HEK293T (cell line): ENCODE measurements around the gene CCDC88C.

Source experiments
- CTCF ChIA-PET: fragments of 350-600 bp; formaldehyde crosslinking; extraction: SDS; loops from one replicate; lab custom pipeline; 2021; ENCODE audit warnings: antibody characterized with exemption, inconsistent platforms; lab: Yijun Ruan, JAX
- POLR2A ChIA-PET: fragments of 350-600 bp; formaldehyde crosslinking; extraction: SDS; loops from one replicate; lab custom pipeline; 2020; ENCODE audit warnings: antibody characterized with exemption, inconsistent platforms; lab: Yijun Ruan, JAX
- DNase-seq: peaks from one replicate; pipeline ENCODE4 v3.0.0; 2012; ENCODE audit warnings: mixed read lengths; ENCODE audit errors: extremely low spot score
- ARNT ChIP-seq: fragments of 450-650 bp; IDR thresholded peaks from 2 replicates; pipeline ENCODE4 v1.6.1; 2017; ENCODE audit warnings: mild to moderate bottlenecking
- BHLHE40 ChIP-seq: fragments of 450-650 bp; IDR thresholded peaks from 2 replicates; pipeline ENCODE4 v1.6.1; 2016; ENCODE audit warnings: mild to moderate bottlenecking, moderate library complexity, borderline replicate concordance
- CTBP1 ChIP-seq: fragments of 450-650 bp; IDR thresholded peaks from 2 replicates; pipeline ENCODE4 v1.6.1; 2016; ENCODE audit warnings: borderline replicate concordance
- ELF4 ChIP-seq: fragments of 450-650 bp; IDR thresholded peaks from 2 replicates; pipeline ENCODE4 v1.6.1; 2017; ENCODE audit warnings: antibody characterized with exemption
- FOXA1 ChIP-seq: fragments of 450-650 bp; IDR thresholded peaks from 2 replicates; pipeline ENCODE4 v1.6.1; 2016; ENCODE audit warnings: mild to moderate bottlenecking
- FOXK2 ChIP-seq: fragments of 450-650 bp; IDR thresholded peaks from 2 replicates; pipeline ENCODE4 v1.6.1; 2016; ENCODE audit warnings: mild to moderate bottlenecking
- FOXM1 ChIP-seq: fragments of 450-650 bp; IDR thresholded peaks from 2 replicates; pipeline ENCODE4 v1.6.1; 2017; ENCODE audit warnings: mild to moderate bottlenecking, borderline replicate concordance
- HDGF ChIP-seq: fragments of 450-650 bp; IDR thresholded peaks from 2 replicates; pipeline ENCODE4 v1.6.1; 2017; ENCODE audit warnings: antibody characterized with exemption, borderline replicate concordance
- L3MBTL2 ChIP-seq: fragments of 450-650 bp; conservative IDR thresholded peaks from 2 replicates; pipeline ENCODE4 v1.6.1; 2016; ENCODE audit warnings: mild to moderate bottlenecking
- LEF1 ChIP-seq: fragments of 450-650 bp; IDR thresholded peaks from 2 replicates; pipeline ENCODE4 v1.6.1; 2017; ENCODE audit warnings: mild to moderate bottlenecking, borderline replicate concordance
- NFRKB ChIP-seq: fragments of 450-650 bp; IDR thresholded peaks from 2 replicates; pipeline ENCODE4 v1.6.1; 2016; ENCODE audit warnings: mild to moderate bottlenecking, moderate library complexity
- PKNOX1 ChIP-seq: fragments of 450-650 bp; IDR thresholded peaks from 2 replicates; pipeline ENCODE4 v1.6.1; 2016
- SP1 ChIP-seq: fragments of 450-650 bp; IDR thresholded peaks from 2 replicates; pipeline ENCODE4 v1.6.1; 2017
- SUZ12 ChIP-seq: fragments of 450-650 bp; IDR thresholded peaks from 2 replicates; pipeline ENCODE4 v1.6.1; 2016; ENCODE audit warnings: mild to moderate bottlenecking
- TARDBP ChIP-seq: fragments of 450-650 bp; IDR thresholded peaks from 2 replicates; pipeline ENCODE4 v1.6.1; 2016
- ZNF384 ChIP-seq: fragments of 450-650 bp; IDR thresholded peaks from 2 replicates; pipeline ENCODE4 v1.6.1; 2016

The CCDC88C gene

GRCh38 chr14:91303091-91303923 is 114.3 kb downstream of the CCDC88C start:
- POLR2A ChIA-PET, result no interaction called here
- CTCF ChIA-PET, result no interaction called here
- no peak for TF ChIP-seq FOXM1
- TF ChIP-seq ZNF384, result no peak
- no peak for TF ChIP-seq SUZ12
- no peak for TF ChIP-seq NFRKB
- no peak for TF ChIP-seq L3MBTL2
- TF ChIP-seq PKNOX1, result no peak
- no peak for TF ChIP-seq SP1
- no peak for TF ChIP-seq FOXK2
- DNase-seq, result peak; percentile 85

GRCh38 chr14:91302391-91302790 is 115.2 kb downstream of the CCDC88C start:
- ChIA-PET CTCF (no interaction called here), POLR2A (no interaction called here)
- DNase-seq, result no peak
- no peak for TF ChIP-seq ELF4
- TF ChIP-seq LEF1, result no peak
- TF ChIP-seq ARNT, result no peak
- no peak for TF ChIP-seq NFRKB
- no peak for TF ChIP-seq ZNF384
- TF ChIP-seq SP1, result no peak
- TF ChIP-seq FOXK2, result no peak
- no peak for TF ChIP-seq BHLHE40
- TF ChIP-seq TARDBP, result no peak
- TF ChIP-seq FOXM1, result no peak
- no peak for TF ChIP-seq HDGF
- TF ChIP-seq FOXA1, result no peak
- no peak for TF ChIP-seq L3MBTL2

GRCh38 chr14:91300957-91301356 is 116.7 kb downstream of the CCDC88C start:
- no peak for DNase-seq
- TF ChIP-seq FOXM1 (no peak), SP1 (no peak), SUZ12 (no peak), LEF1 (no peak), ELF4 (no peak), HDGF (no peak), NFRKB (no peak), ZNF384 (no peak), TARDBP (no peak), FOXA1 (no peak), PKNOX1 (no peak), ARNT (no peak), CTBP1 (no peak)
- ChIA-PET CTCF (no interaction called here), POLR2A (no interaction called here)

GRCh38 chr14:91300283-91300895 is 117.2 kb downstream of the CCDC88C start:
- ChIA-PET POLR2A (no interaction called here), CTCF (no interaction called here)
- no peak for DNase-seq
- TF ChIP-seq FOXM1, result no peak
- TF ChIP-seq FOXK2, result no peak
- no peak for TF ChIP-seq PKNOX1
- no peak for TF ChIP-seq NFRKB
- TF ChIP-seq LEF1, result no peak
- TF ChIP-seq ARNT, result no peak
- no peak for TF ChIP-seq TARDBP
- TF ChIP-seq CTBP1, result no peak
- TF ChIP-seq BHLHE40, result no peak
- no peak for TF ChIP-seq SUZ12
- no peak for TF ChIP-seq FOXA1
- no peak for TF ChIP-seq SP1
- no peak for TF ChIP-seq ZNF384
- TF ChIP-seq HDGF, result no peak
- TF ChIP-seq ELF4, result no peak
- no peak for TF ChIP-seq L3MBTL2

GRCh38 chr14:91299121-91300115 is 118.2 kb downstream of the CCDC88C start:
- CTCF ChIA-PET, result no interaction called here
- POLR2A ChIA-PET, result no interaction called here
- no peak for TF ChIP-seq TARDBP
- TF ChIP-seq BHLHE40, result no peak
- DNase-seq, result no peak
